ENCODE measurements around the gene SH3BP1.

SH3BP1 gene

DNA sequence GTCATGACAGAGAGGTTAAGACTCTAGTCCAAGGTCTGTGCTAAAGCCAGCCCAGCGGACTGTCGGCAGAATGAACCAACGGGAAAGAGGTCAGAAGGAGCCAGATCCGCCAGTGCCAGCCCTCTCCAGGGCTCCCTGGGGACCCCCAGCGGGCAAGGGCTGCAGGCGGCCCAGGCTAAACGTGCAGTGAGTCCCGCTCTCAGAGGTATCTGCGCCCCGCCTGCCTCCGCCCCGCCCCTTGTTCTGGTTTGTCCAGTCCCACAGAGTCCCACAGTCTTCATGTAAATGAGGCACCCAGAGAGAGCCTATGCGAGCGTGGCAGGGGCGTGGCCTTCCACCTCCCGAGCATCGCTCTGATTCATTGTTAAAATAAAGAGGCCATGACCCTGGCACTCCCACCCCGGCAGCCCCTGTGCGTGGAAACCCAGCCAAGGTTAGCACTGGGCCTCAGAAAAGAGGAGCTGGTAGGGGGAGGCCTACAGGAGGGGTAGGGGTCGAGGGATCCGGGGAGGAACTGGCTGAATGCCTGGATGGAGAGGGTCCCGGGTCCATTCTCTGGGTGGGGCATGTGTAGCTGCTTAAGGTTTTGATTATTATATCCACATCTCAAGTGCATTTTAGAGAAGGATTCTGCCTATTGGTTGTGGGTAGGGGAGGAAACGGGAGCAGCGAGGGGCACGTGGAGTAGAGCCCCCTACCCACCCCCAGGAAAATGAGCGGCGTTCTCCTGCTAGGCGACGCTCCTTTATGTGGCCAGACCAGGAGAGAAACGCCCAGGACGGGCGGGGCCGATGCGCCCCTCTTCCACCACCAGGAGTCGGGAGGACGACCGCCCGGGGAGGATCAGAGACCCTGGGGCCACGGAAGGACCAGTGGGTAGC lies 57.4 kb downstream of the SH3BP1 start, which contains the start of gene TRIOBP:
TSS of gene TRIOBP (plus strand) at position 392 of the 881 bp plus-strand sequence. CDS start 4,318 bp downstream, outside the sequence.
- ChIA-PET CTCF (interaction anchor here (1.1 to 5.0 kb wide), 7 partner anchors 14 to 90 kb away, joined by 3 to 27 read pairs (median 4); no protein-coding TSS in a partner anchor), POLR2A (no interaction called here)
- TF ChIP-seq, protein P1, sequence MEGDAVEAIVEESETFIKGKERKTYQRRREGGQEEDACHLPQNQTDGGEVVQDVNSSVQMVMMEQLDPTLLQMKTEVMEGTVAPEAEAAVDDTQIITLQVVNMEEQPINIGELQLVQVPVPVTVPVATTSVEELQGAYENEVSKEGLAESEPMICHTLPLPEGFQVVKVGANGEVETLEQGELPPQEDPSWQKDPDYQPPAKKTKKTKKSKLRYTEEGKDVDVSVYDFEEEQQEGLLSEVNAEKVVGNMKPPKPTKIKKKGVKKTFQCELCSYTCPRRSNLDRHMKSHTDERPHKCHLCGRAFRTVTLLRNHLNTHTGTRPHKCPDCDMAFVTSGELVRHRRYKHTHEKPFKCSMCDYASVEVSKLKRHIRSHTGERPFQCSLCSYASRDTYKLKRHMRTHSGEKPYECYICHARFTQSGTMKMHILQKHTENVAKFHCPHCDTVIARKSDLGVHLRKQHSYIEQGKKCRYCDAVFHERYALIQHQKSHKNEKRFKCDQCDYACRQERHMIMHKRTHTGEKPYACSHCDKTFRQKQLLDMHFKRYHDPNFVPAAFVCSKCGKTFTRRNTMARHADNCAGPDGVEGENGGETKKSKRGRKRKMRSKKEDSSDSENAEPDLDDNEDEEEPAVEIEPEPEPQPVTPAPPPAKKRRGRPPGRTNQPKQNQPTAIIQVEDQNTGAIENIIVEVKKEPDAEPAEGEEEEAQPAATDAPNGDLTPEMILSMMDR (IDR thresholded peaks at IDR 0.05; ENCODE audit: control extremely low read depth, extremely low read depth, low read depth, missing control alignments) = peak; percentile 38
- peak; percentile 86 for DNase-seq (ENCODE audit: extremely low spot score)

DNA sequence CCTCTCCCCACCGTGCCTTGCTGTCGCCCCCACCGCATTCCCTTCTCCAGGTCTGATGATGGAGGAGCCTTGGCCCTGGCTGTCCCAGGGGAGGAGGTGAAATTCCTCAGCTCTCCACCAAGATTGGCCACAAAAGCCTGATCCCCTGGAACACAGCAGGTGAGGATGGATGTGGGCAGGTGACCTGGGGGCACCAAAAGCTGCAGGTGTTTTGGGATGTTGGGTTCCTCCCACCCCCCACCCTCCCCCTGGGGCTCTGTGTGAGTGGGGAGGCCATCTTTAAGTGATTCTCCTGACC lies 58.0 kb downstream of the SH3BP1 start:
- ChIA-PET CTCF (no interaction called here), POLR2A (no interaction called here)
- TF ChIP-seq, protein P1 (IDR thresholded peaks at IDR 0.05; ENCODE audit: control extremely low read depth, extremely low read depth, low read depth, missing control alignments) = no peak
- no peak for DNase-seq (ENCODE audit: extremely low spot score)

DNA sequence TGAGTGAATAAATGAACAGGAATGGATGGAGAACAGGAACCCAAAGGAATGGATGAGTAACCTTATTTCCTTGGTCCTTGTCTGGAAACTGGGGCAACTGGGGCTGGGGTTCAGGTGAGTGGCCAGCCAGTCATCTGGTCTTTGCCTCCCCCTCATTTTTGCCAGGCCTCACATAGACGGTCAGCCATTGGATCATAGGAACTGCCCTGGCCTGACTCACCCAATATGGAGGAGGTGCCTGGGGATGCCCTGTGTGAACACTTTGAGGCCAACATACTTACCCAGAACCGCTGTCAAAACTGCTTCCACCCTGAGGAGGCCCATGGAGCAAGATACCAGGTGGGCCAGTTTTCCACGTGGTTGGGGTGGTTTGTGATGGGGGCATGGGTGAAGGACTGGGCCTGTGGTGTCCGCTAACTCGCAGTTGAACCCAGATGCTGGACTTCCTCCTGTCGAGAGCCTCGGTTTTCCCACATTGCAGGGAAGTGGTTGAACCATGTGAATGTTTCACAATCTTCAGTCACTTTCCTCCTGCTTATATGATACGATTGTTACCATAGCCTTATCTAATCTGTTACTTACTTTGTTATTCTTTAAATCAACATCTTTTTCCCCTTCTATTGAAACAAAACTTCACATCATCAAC lies 61.8 kb downstream of the SH3BP1 start:
- CTCF ChIA-PET = no interaction called here
- TF ChIP-seq, protein P1 (IDR thresholded peaks at IDR 0.05; ENCODE audit: control extremely low read depth, extremely low read depth, low read depth, missing control alignments) = no peak
- no peak for DNase-seq (ENCODE audit: extremely low spot score)
- POLR2A ChIA-PET = interaction anchor here (0.6 kb wide), 1 partner anchor 21 kb away, joined by 3 read pairs; no protein-coding TSS in a partner anchor

DNA sequence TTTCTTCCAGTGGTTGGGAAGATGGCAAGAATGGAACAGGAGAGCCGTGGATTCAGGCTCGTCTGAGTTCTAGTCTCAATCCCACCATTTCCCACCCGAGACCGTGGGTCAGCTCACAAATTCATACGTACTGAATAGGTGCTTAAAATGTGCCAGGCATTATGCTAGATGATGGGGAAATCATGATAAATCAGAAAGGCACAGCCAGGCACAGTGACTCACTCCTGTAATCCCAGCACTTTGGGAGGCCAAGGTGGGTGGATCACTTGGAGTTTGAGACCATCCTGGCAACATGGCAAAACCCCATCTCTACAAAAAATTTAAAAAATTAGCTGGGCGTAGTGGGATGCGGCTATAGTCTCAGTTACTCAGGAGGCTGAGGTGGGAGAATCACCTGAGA lies 64.4 kb downstream of the SH3BP1 start:
- ChIA-PET CTCF (interaction anchor here (1.2 kb wide), 1 partner anchor 9 kb away, joined by 3 read pairs; no protein-coding TSS in a partner anchor), POLR2A (no interaction called here)
- no peak for DNase-seq (ENCODE audit: extremely low spot score)
- TF ChIP-seq, protein P1 (IDR thresholded peaks at IDR 0.05; ENCODE audit: control extremely low read depth, extremely low read depth, low read depth, missing control alignments) = no peak

DNA sequence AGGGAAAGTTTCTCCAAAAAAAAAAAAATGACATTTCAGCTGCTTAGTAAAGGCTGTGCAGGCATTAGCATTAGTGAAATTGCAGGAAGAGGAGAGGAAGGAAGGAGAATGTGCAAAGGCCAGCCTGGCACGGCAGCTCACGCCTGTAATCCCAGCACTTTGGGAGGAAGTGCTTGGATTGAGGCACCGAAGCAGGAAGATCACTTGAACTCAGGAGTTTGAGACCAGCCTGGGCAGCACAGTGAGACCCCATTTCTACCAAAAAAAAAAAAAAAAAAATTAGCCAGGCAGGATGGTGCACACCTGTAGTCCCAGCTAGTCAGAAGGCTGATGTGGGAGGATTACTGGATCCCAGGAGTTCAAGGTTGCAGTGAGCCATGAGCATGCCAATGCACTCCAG lies 65.2 kb downstream of the SH3BP1 start:
- TF ChIP-seq, protein P1 (IDR thresholded peaks at IDR 0.05; ENCODE audit: control extremely low read depth, extremely low read depth, low read depth, missing control alignments) = no peak
- no peak for DNase-seq (ENCODE audit: extremely low spot score)
- CTCF ChIA-PET = interaction anchor here (0.7 kb wide), 1 partner anchor 62 kb away, joined by 4 read pairs; no protein-coding TSS in a partner anchor
- POLR2A ChIA-PET = no interaction called here

DNA sequence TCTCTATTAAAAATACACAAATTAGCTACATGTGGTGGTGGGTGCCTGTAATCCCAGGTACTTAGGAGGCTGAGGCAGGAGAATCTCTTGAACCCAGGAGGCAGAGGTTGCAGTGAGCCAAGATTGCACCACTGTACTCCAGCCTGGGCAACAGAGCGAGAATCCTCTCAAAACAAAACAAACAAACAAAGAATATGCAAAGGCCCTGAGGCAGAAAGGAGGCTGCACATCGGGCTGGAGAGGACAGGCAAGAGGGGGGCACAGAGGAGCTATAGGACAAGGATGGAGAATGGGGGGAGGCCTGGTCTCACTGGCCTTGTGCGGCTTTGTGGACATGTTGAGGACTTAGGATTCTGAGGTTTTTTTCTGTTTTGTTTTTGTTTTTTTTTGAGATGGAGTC lies 65.7 kb downstream of the SH3BP1 start:
- ChIA-PET POLR2A (no interaction called here), CTCF (interaction anchor here (0.7 kb wide), 1 partner anchor 63 kb away, joined by 4 read pairs; no protein-coding TSS in a partner anchor)
- no peak for DNase-seq (ENCODE audit: extremely low spot score)
- TF ChIP-seq, protein P1 (IDR thresholded peaks at IDR 0.05; ENCODE audit: control extremely low read depth, extremely low read depth, low read depth, missing control alignments) = no peak
